Panc1 (cell line): Measurements from ENCODE around the gene CCDC47. TPM values are rescaled to one million over a fixed set of nuclear protein-coding genes. Genes with fewer than 3 reads are reported as not detected.

Experiments used
- ATAC-seq: fragments of 200-7000 bp; cut with Tn5 transposase; 2 replicates; pipeline ENCODE4 v1.9.1; 2020; ENCODE audit warnings: mild to moderate bottlenecking, moderate library complexity
- BruUV-seq: library from RNA; stranded (reverse); fragments of 400-500 nt; replicated peaks from 2 replicates; lab custom pipeline; 2021; lab: Mats Ljungman, UMichigan
- CTCF ChIA-PET: fragments of 300-600 bp; sonication (Branson Sonifier 250); formaldehyde crosslinking; loops from one replicate; lab custom pipeline; 2022; ENCODE audit warnings: antibody characterized with exemption; lab: Charles Lee
- POLR2A ChIA-PET: fragments of 300-600 bp; sonication (Branson Sonifier 250); formaldehyde crosslinking; loops from one replicate; lab custom pipeline; 2022; ENCODE audit warnings: antibody characterized with exemption; lab: Charles Lee
- DNase-seq: peaks from one replicate; pipeline ENCODE4 v3.0.0-alpha.2; 2010; ENCODE audit warnings: low read depth, low spot score
- H3K27ac ChIP-seq: 2 replicates; pipeline ENCODE4 v1.5.1; 2011; ENCODE audit warnings: mild to moderate bottlenecking, low read length, inconsistent platforms
- H3K27me3 ChIP-seq: fragments of 200-500 bp; sonication (Bioruptor generic); 2 replicates; pipeline ENCODE4 v1.6.0; 2014; ENCODE audit warnings: low read length, inconsistent platforms; ENCODE audit not compliant: control insufficient read depth, insufficient read depth
- H3K36me3 ChIP-seq: fragments of 200-500 bp; sonication (Bioruptor generic); 2 replicates; pipeline ENCODE4 v1.5.1; 2014; ENCODE audit warnings: inconsistent platforms, mild to moderate bottlenecking, low read length, moderate library complexity; ENCODE audit not compliant: control insufficient read depth, insufficient read depth
- H3K4me1 ChIP-seq: 2 replicates; pipeline ENCODE4 v1.5.1; 2011; ENCODE audit warnings: inconsistent platforms, mild to moderate bottlenecking, low read length, moderate library complexity; ENCODE audit not compliant: control insufficient read depth, insufficient read depth
- H3K4me3 ChIP-seq, 2 experiments: 2 replicates each; pipeline ENCODE4 v1.5.1; 2011 to 2012; ENCODE audit warnings: low read depth in 2 of 2, low read length in 2 of 2, mild to moderate bottlenecking in 2 of 2, inconsistent platforms in 1 of 2, moderate library complexity in 1 of 2
- H3K9me3 ChIP-seq: fragments of 200-500 bp; sonication (Bioruptor generic); 2 replicates; pipeline ENCODE4 v1.5.1; 2014; ENCODE audit warnings: low read depth, mild to moderate bottlenecking, inconsistent platforms, low read length, moderate library complexity; ENCODE audit not compliant: control insufficient read depth, insufficient read depth
- POLR2AphosphoS5 ChIP-seq: IDR thresholded peaks from 2 replicates; pipeline ENCODE4 v1.6.1; 2012; ENCODE audit warnings: mild to moderate bottlenecking, low read depth, low read length, moderate library complexity
- SIN3A ChIP-seq: IDR thresholded peaks from 2 replicates; pipeline ENCODE4 v1.6.1; 2012; ENCODE audit warnings: low read depth, mild to moderate bottlenecking, low read length, moderate library complexity, borderline replicate concordance; ENCODE audit not compliant: insufficient read depth
- TCF7L2 ChIP-seq: IDR thresholded peaks from 2 replicates; pipeline ENCODE4 v1.6.1; 2011; ENCODE audit warnings: mild to moderate bottlenecking, low read depth, low read length, inconsistent platforms
- in situ Hi-C: cut with HindIII; loops from 2 replicates; pipeline ENCODE4 v1.10.0; 2016; ENCODE audit warnings: low sequenced_read_pairs, low pct_unique_long_range_greater_than_20kb
- intact Hi-C: fragments of 100-400 bp; cut with micrococcal nuclease; formaldehyde crosslinking; loops from one replicate; pipeline ENCODE4 v1.10.0; 2022; ENCODE audit not compliant: unreplicated experiment
- total RNA-seq: library from RNA; stranded (reverse); gene quantifications from one replicate; pipeline ENCODE4 v1.2.1, GENCODE V29; 2021; ENCODE audit not compliant: unreplicated experiment
- TF ChIP-seq, protein P1 (sequence below), 2 experiments: IDR thresholded peaks; 2 replicates each; pipeline ENCODE4 v1.6.1; 2011 to 2012; ENCODE audit warnings: low read depth in 2 of 2, control low read depth in 1 of 2, low read length in 1 of 2, mild to moderate bottlenecking in 1 of 2, moderate library complexity in 1 of 2; ENCODE audit not compliant: insufficient read depth in 1 of 2
- TF ChIP-seq, protein P2 (sequence below): fragments of 450-650 bp; IDR thresholded peaks from 2 replicates; pipeline ENCODE4 v1.5.1; 2017; ENCODE audit warnings: mild to moderate bottlenecking

CCDC47 gene
- total RNA-seq, 1 experiment from 2014 or later, result 64.8 TPM

DNA sequence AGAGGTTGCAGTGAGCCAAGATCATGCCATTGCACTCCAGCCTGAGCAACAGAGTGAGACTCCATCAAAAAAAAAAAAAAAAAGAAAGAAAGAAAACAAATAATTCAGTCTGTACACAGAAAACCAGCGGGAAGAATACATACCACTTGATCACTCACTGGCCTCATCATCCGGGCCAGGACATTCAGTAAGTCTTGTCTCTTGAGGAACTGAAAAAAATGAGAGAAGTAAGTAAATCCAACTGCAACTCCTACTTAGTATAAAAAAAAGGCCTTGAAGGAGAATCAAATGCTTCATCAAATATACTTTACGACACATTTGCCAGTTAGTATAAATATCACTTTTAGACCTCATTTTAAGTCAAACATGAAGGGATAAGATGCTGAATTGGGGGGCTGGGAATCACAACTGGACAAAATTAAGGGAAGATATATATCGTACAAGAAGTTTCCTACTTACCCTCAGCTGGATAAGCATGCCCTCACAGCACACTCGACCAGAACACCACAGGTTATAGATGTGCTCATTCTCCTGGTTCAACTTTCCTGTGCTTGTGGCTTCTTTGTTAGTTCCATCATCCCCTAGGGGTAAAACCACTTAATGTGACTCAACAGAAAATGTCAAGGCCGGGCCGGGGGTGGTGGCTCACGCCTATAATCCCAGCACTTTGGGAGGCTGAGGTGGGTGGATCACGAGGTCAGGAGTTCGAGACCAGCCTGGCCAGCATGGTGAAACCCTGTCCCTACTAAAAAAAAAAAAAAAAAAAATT, 12.4 kb downstream of the CCDC47 start:
- Histone ChIP-seq H3K9me3 (no peaks in the 10 kb centered on the region), H3K27me3 (no peaks in the 10 kb centered on the region), H3K4me3 (no peak overlapping the region), H3K36me3 (peaks cover 31% of the 10 kb centered on the region), H3K27ac (no peak overlapping the region), H3K4me1 (no peaks in the 10 kb centered on the region)
- ATAC-seq, result no peak
- POLR2A ChIA-PET, result interaction anchor here (0.7 kb wide), 1 partner anchor 8 kb away, joined by 9 read pairs; no protein-coding TSS in a partner anchor
- CTCF ChIA-PET, result interaction anchor here (0.6 kb wide), 1 partner anchor 325 kb away, joined by 3 read pairs; no protein-coding TSS in a partner anchor
- DNase-seq, result no peak
- in situ Hi-C loops (no loop called here), intact Hi-C loops (no loop called here)
- BruUV-seq, result no TSS peak
- TF ChIP-seq, protein P1, sequence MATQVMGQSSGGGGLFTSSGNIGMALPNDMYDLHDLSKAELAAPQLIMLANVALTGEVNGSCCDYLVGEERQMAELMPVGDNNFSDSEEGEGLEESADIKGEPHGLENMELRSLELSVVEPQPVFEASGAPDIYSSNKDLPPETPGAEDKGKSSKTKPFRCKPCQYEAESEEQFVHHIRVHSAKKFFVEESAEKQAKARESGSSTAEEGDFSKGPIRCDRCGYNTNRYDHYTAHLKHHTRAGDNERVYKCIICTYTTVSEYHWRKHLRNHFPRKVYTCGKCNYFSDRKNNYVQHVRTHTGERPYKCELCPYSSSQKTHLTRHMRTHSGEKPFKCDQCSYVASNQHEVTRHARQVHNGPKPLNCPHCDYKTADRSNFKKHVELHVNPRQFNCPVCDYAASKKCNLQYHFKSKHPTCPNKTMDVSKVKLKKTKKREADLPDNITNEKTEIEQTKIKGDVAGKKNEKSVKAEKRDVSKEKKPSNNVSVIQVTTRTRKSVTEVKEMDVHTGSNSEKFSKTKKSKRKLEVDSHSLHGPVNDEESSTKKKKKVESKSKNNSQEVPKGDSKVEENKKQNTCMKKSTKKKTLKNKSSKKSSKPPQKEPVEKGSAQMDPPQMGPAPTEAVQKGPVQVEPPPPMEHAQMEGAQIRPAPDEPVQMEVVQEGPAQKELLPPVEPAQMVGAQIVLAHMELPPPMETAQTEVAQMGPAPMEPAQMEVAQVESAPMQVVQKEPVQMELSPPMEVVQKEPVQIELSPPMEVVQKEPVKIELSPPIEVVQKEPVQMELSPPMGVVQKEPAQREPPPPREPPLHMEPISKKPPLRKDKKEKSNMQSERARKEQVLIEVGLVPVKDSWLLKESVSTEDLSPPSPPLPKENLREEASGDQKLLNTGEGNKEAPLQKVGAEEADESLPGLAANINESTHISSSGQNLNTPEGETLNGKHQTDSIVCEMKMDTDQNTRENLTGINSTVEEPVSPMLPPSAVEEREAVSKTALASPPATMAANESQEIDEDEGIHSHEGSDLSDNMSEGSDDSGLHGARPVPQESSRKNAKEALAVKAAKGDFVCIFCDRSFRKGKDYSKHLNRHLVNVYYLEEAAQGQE (IDR thresholded peaks at IDR 0.05; ENCODE audit: insufficient read depth in 1 of 2, low read depth in 2 of 2, low read length in 1 of 2), result no peak
- TF ChIP-seq, protein P2, sequence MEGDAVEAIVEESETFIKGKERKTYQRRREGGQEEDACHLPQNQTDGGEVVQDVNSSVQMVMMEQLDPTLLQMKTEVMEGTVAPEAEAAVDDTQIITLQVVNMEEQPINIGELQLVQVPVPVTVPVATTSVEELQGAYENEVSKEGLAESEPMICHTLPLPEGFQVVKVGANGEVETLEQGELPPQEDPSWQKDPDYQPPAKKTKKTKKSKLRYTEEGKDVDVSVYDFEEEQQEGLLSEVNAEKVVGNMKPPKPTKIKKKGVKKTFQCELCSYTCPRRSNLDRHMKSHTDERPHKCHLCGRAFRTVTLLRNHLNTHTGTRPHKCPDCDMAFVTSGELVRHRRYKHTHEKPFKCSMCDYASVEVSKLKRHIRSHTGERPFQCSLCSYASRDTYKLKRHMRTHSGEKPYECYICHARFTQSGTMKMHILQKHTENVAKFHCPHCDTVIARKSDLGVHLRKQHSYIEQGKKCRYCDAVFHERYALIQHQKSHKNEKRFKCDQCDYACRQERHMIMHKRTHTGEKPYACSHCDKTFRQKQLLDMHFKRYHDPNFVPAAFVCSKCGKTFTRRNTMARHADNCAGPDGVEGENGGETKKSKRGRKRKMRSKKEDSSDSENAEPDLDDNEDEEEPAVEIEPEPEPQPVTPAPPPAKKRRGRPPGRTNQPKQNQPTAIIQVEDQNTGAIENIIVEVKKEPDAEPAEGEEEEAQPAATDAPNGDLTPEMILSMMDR, result no peak
- no peak for TF ChIP-seq POLR2AphosphoS5
- no peak for TF ChIP-seq SIN3A
- TF ChIP-seq TCF7L2, result no peak

DNA sequence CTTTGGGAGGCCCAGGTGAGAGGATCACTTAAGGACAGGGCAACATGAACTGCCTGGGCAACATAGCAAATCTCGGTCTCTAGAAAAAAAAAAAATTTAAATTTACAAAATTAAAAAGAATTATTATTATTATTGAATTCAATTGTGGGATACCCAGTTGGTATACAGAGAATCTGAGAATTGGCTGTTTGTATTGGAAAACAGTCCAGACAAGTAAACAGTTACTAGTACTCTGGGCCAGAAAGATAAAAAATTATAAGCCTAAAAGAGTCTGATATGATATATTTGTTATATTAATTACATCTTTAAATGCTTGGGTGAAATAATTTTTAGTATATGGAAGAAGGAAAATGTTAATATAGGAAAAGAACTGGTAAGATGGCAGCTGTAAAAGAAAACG, 15.0 kb downstream of the CCDC47 start:
- Histone ChIP-seq H3K4me3 (no peak overlapping the region), H3K4me1 (no peaks in the 10 kb centered on the region), H3K27ac (no peak overlapping the region), H3K9me3 (no peaks in the 10 kb centered on the region), H3K36me3 (peaks cover 27% of the 10 kb centered on the region), H3K27me3 (no peaks in the 10 kb centered on the region)
- ATAC-seq (no peak), DNase-seq (no peak)
- in situ Hi-C loops (no loop called here), intact Hi-C loops (no loop called here)
- TF ChIP-seq POLR2AphosphoS5 (no peak), SIN3A (no peak), TCF7L2 (no peak)
- TF ChIP-seq, protein P2, result no peak
- TF ChIP-seq, protein P1 (IDR thresholded peaks at IDR 0.05; ENCODE audit: insufficient read depth in 1 of 2, low read depth in 2 of 2, low read length in 1 of 2), result no peak
- ChIA-PET CTCF (interaction anchor here (0.6 kb wide), 1 partner anchor 91 kb away, joined by 3 read pairs; no protein-coding TSS in a partner anchor), POLR2A (no interaction called here)
- no TSS peak for BruUV-seq
